GM12878 (cell line): ENCODE results near the gene RAF1. TPM values are rescaled to one million over a fixed set of nuclear protein-coding genes. Genes with fewer than 3 reads are reported as not detected.

ENCODE experiments used
- ATAC-seq: fragments of 200-7000 bp; cut with Tn5 transposase; 3 replicates; pipeline ENCODE4 v1.9.1; 2020; ENCODE audit warnings: mild to moderate bottlenecking, moderate library complexity
- BruUV-seq: library from RNA; stranded (reverse); fragments of 400-500 nt; replicated peaks from 2 replicates; lab custom pipeline; 2021; lab: Mats Ljungman, UMichigan
- CTCF ChIA-PET: fragments of 300-600 bp; sonication (Branson Sonifier 250); formaldehyde crosslinking; extraction: SDS; loops from one replicate; lab custom pipeline; 2021; ENCODE audit warnings: inconsistent platforms; lab: Yijun Ruan, JAX
- POLR2A ChIA-PET: fragments of 350-600 bp; formaldehyde crosslinking; extraction: SDS; loops from one replicate; lab custom pipeline; 2021; ENCODE audit warnings: inconsistent platforms; lab: Charles Lee
- RAD21 ChIA-PET: fragments of 300-600 bp; sonication (Branson Sonifier 250); formaldehyde crosslinking; loops from one replicate; lab custom pipeline; 2023; ENCODE audit warnings: antibody characterized with exemption; ENCODE audit not compliant: unreplicated experiment; lab: Charles Lee
- SMC1A ChIA-PET: fragments of 300-600 bp; sonication (Branson Sonifier 250); formaldehyde crosslinking; loops from one replicate; lab custom pipeline; 2023; ENCODE audit not compliant: unreplicated experiment, uncharacterized antibody; lab: Charles Lee
- DNase-seq: peaks from one replicate; pipeline ENCODE4 v3.0.0-alpha.2; 2011; ENCODE audit warnings: low read depth, low spot score
- FAIRE-seq: peaks from 3 replicates; lab custom pipeline; 2011; peaks lifted over from hg19 to GRCh38; lab: Jason Lieb, UNC
- H2AFZ ChIP-seq: 2 replicates; pipeline ENCODE4 v1.6.0; 2011; ENCODE audit warnings: low read depth, low read length, control low read depth; ENCODE audit not compliant: control insufficient read depth
- H3K27ac ChIP-seq: 2 replicates; pipeline ENCODE4 v1.5.1; 2011; ENCODE audit warnings: control low read depth; ENCODE audit not compliant: control insufficient read depth, insufficient read depth
- H3K27me3 ChIP-seq, 2 experiments: replicated peaks in 1 of 2; 2 replicates each; pipeline versions ENCODE4 v1.6.0 to v1.6.1; 2011; ENCODE audit warnings: low read length in 1 of 2; ENCODE audit not compliant: control insufficient read depth in 2 of 2, insufficient read depth in 2 of 2
- H3K36me3 ChIP-seq, 2 experiments: 2 replicates each; pipeline ENCODE4 v1.5.1; 2011; ENCODE audit warnings: low read length in 1 of 2; ENCODE audit not compliant: control insufficient read depth in 2 of 2, insufficient read depth in 2 of 2
- H3K4me1 ChIP-seq: 2 replicates; pipeline ENCODE4 v1.6.1; 2011; ENCODE audit warnings: mild to moderate bottlenecking, low read length, moderate library complexity, mixed read lengths; ENCODE audit not compliant: control insufficient read depth, insufficient read depth
- H3K4me2 ChIP-seq: 2 replicates; pipeline ENCODE4 v1.6.0; 2011; ENCODE audit warnings: control low read depth; ENCODE audit not compliant: control insufficient read depth, insufficient read depth
- H3K4me3 ChIP-seq: fragments of 200-600 bp; sonication (generic); 2 replicates; pipeline ENCODE4 v1.5.1; 2016
- H3K79me2 ChIP-seq: 2 replicates; pipeline ENCODE4 v1.6.0; 2011; ENCODE audit warnings: low read length; ENCODE audit not compliant: control insufficient read depth, insufficient read depth
- H3K9ac ChIP-seq: 2 replicates; pipeline ENCODE4 v1.8.0; 2011; ENCODE audit warnings: low read length, control low read depth, mixed read lengths; ENCODE audit not compliant: control insufficient read depth, insufficient read depth
- H3K9me3 ChIP-seq: replicated peaks from 3 replicates; pipeline ENCODE4 v1.5.1; 2011; ENCODE audit warnings: mild to moderate bottlenecking, low read length; ENCODE audit not compliant: control insufficient read depth, insufficient read depth
- H4K20me1 ChIP-seq: 2 replicates; pipeline ENCODE4 v1.6.0; 2011; ENCODE audit not compliant: control insufficient read depth, insufficient read depth
- ASH2L ChIP-seq: fragments of 300-600, 200-600 bp; sonication (generic); IDR thresholded peaks from 2 replicates; pipeline ENCODE4 v1.6.1; 2017; ENCODE audit warnings: low read depth, mild to moderate bottlenecking, borderline replicate concordance
- EED ChIP-seq: sonication (generic); IDR thresholded peaks from 2 replicates; pipeline ENCODE4 v1.6.1; 2016; ENCODE audit warnings: antibody characterized with exemption, low read depth
- MYC ChIP-seq: IDR thresholded peaks from 2 replicates; pipeline ENCODE4 v1.6.1; 2011; ENCODE audit warnings: mild to moderate bottlenecking, low read length, moderate library complexity, inconsistent platforms; ENCODE audit not compliant: insufficient read depth, insufficient replicate concordance, insufficient read length, severe bottlenecking
- NFYB ChIP-seq: IDR thresholded peaks from 2 replicates; pipeline ENCODE4 v1.6.1; 2011; ENCODE audit warnings: low read depth, mild to moderate bottlenecking, low read length, improper control_type of control experiment, moderate library complexity; ENCODE audit not compliant: insufficient read depth
- in situ Hi-C: fragments of 300-500 bp; cut with MboI; formaldehyde crosslinking; loops from 9 replicates; pipeline ENCODE4 v1.14.3; 2018; ENCODE audit warnings: mixed read lengths
- intact Hi-C: fragments of 100-400 bp; cut with micrococcal nuclease; formaldehyde crosslinking; loops from one replicate; pipeline ENCODE4 v1.14.2; 2022; ENCODE audit not compliant: unreplicated experiment
- polyA plus RNA-seq, 11 experiments: library from polyadenylated mRNA; depleted of rRNA in 4 of 11; unstranded in 6 of 11; stranded (reverse) in 5 of 11; fragments of >200 nt; fragmentation: Nextera tagmentation in 4 of 11; fragmentation: Illumina TruSeq in 1 of 11; extraction: Ambion mirVana in 4 of 11; extraction: Trizol in 1 of 11; gene quantifications; 1 replicate in 1 of 11; 2 replicates in 10 of 11; pipeline versions ENCODE4 v1.2.1 to v1.2.3, GENCODE V29; 2011 to 2016; ENCODE audit warnings: inconsistent platforms in 2 of 11, missing spikeins in 2 of 11, low read depth in 1 of 11
- total RNA-seq, 4 experiments: library from RNA; depleted of rRNA in 3 of 4; stranded (reverse); fragments of >200 nt in 3 of 4; fragmentation: Illumina TruSeq in 1 of 4; extraction: Trizol in 1 of 4; gene quantifications; 2 replicates each; pipeline versions ENCODE4 v1.2.1 to v1.2.3, GENCODE V29; 2013 to 2021
- TF ChIP-seq, protein P1 (sequence below): fragments of 150-350 bp; IDR thresholded peaks from 2 replicates; pipeline ENCODE4 v1.6.1; 2014; ENCODE audit warnings: mild to moderate bottlenecking, low read depth, low read length

Gene RAF1
- total and polyA plus RNA-seq, 10 of the 15 experiments (the other 5 are each of a cell fraction or from before 2014, with no cell fraction given): 20.4 to 151 (median 77.8) TPM

DNA sequence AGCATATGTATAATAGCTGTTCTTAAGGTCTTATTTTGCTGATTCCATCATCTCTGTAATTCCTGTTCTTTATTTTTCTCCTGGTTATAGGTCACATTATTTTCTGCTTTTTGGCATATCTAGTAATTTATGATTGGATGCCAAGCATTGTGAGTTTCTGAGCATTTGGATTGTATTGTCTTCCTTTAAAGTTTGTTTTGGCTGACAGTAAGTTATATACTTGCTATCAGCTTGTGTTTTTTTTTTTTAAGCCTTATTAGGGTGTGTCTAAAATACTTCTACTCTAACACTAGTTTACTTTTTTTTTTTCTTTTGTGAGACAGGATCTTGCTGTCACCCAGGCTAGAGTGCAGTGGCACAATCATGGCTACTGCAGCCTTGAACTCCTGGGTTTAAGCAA lies 96.9 kb downstream of the RAF1 start:
- intact Hi-C loops: no loop called here
- ATAC-seq (no peak), FAIRE-seq (no peak), DNase-seq (no peak)
- peaks cover 8 to 13% of the 10 kb centered on the region in 2 experiments for H3K36me3 ChIP-seq
- H3K4me1 ChIP-seq: peaks cover 8% of the 10 kb centered on the region
- H4K20me1 ChIP-seq: peaks cover 4% of the 10 kb centered on the region; the same call in 1 of the 2 replicates
- RAD21 ChIA-PET: no interaction called here
- TF ChIP-seq MYC (no peak), EED (no peak), NFYB (no peak), ASH2L (no peak)
- TF ChIP-seq, protein P1, sequence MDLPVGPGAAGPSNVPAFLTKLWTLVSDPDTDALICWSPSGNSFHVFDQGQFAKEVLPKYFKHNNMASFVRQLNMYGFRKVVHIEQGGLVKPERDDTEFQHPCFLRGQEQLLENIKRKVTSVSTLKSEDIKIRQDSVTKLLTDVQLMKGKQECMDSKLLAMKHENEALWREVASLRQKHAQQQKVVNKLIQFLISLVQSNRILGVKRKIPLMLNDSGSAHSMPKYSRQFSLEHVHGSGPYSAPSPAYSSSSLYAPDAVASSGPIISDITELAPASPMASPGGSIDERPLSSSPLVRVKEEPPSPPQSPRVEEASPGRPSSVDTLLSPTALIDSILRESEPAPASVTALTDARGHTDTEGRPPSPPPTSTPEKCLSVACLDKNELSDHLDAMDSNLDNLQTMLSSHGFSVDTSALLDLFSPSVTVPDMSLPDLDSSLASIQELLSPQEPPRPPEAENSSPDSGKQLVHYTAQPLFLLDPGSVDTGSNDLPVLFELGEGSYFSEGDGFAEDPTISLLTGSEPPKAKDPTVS: no peak
- in situ Hi-C loops: no loop called here
- H3K79me2 ChIP-seq: peaks cover 55% of the 10 kb centered on the region
- H3K27ac ChIP-seq: no peak overlapping the region
- CTCF ChIA-PET: interaction anchor here (0.6 kb wide), 2 partner anchors 78 to 712 kb away, joined by 3 read pairs; no protein-coding TSS in a partner anchor
- H3K9ac ChIP-seq: no peak overlapping the region
- H3K4me3 ChIP-seq: no peak overlapping the region
- peaks cover 13% of the 10 kb centered on the region; the same call in 2 of the 3 replicates for H3K9me3 ChIP-seq
- no TSS peak for BruUV-seq
- no peak overlapping the region for H3K4me2 ChIP-seq
- SMC1A ChIA-PET: no interaction called here
- no peak overlapping the region for H2AFZ ChIP-seq
- H3K27me3 ChIP-seq: no peaks in the 10 kb centered on the region
- POLR2A ChIA-PET: interaction anchor here (0.6 to 1.2 kb wide), 4 partner anchors 11 to 759 kb away, joined by 3 to 9 read pairs (median 6); no protein-coding TSS in a partner anchor
